GM12875 (cell line): Measurements from ENCODE around the gene OOSP4B.

Experiments used
- H3K4me3 ChIP-seq: one replicate; pipeline ENCODE4 v1.5.1; 2011; ENCODE audit warnings: low read depth, low read length, control low read depth
- CTCF ChIP-seq: IDR thresholded peaks from 2 replicates; pipeline ENCODE4 v1.5.1; 2011; ENCODE audit warnings: low read depth, mild to moderate bottlenecking, control low read depth, inconsistent platforms, low read length, moderate library complexity, borderline replicate concordance; ENCODE audit not compliant: insufficient read depth

OOSP4B gene

GRCh38 chr11:59984368-59984767 lies 32.6 kb upstream of the OOSP4B start:
- no peak for TF ChIP-seq CTCF
- H3K4me3 ChIP-seq: no peak overlapping the region

- no peak overlapping the region for H3K4me3 ChIP-seq
- no peak for TF ChIP-seq CTCF
Observed at GRCh38 chr11:59990421-59990820, 26.6 kb upstream of the OOSP4B start.

GRCh38 chr11:59992425-59992824 lies 24.6 kb upstream of the OOSP4B start:
- no peak overlapping the region for H3K4me3 ChIP-seq
- TF ChIP-seq CTCF: no peak

- TF ChIP-seq CTCF: no peak
Observed at GRCh38 chr11:59997800-59998199, 19.2 kb upstream of the OOSP4B start.

GRCh38 chr11:59999691-60000090 lies 17.3 kb upstream of the OOSP4B start:
- TF ChIP-seq CTCF: no peak
- H3K4me3 ChIP-seq: no peak overlapping the region

More at GRCh38 chr11:59997800-59998199, 19.2 kb upstream of the OOSP4B start:
- H3K4me3 ChIP-seq: no peak overlapping the region

GRCh38 chr11:60003729-60004128 lies 13.3 kb upstream of the OOSP4B start:
- H3K4me3 ChIP-seq: no peak overlapping the region
- TF ChIP-seq CTCF: no peak

GRCh38 chr11:60005360-60005759 lies 11.6 kb upstream of the OOSP4B start:
- no peak for TF ChIP-seq CTCF
- H3K4me3 ChIP-seq: no peak overlapping the region
